GM10248 (cell line): ENCODE data around the gene EEF1A2.

Experiments
- CTCF ChIA-PET: fragments of 300-600 bp; sonication (Branson Sonifier 250); formaldehyde crosslinking; extraction: SDS; loops from one replicate; lab custom pipeline; 2021; ENCODE audit warnings: antibody characterized with exemption; lab: Yijun Ruan, JAX
- POLR2A ChIA-PET: fragments of 350-650 bp; sonication (Branson Sonifier 250); formaldehyde crosslinking; extraction: SDS; loops from one replicate; lab custom pipeline; 2020; ENCODE audit warnings: antibody characterized with exemption; lab: Yijun Ruan, JAX
- DNase-seq: peaks from one replicate; pipeline ENCODE4 v3.0.0; 2012; ENCODE audit errors: extremely low spot score
- CTCF ChIP-seq: IDR thresholded peaks from 2 replicates; pipeline ENCODE4 v1.5.1; 2012; ENCODE audit warnings: mild to moderate bottlenecking, low read depth; ENCODE audit errors: extremely low read depth, missing control alignments, control extremely low read depth

Gene EEF1A2

DNA sequence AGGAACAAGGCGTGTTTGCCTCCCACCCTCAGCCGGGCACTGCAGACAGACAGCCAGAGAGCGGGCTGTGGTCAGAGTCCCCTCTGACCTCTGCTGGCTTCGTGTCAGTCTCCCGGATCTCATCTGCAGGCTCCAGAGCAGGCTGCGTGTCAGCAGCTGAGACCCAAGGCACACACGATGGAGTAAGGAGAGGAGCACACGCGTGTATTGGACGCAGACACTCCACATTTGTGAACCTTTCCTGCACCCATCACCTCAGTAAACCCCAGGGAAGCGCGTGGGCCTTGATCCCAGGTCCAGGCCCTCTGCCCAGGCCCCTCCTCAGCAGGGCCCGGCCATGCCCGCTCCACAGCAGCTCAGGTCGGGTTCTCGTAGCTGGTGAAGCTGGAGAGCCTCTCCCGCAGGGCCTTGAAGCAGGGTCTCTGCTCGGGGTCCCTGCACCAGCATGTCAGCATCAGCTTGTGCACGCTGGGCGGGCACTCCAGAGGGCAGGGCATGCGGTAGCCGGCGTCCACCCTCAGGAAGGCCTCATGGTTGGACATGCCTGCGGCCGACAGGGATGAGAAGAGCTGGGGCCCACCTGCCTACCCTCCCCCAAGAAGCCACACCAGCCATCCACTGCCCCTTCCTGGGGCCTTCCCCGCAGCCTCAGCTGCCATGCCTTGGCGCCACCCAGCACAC is 30.4 kb upstream of the EEF1A2 start:
- TF ChIP-seq CTCF = no peak
- no peak for DNase-seq
- POLR2A ChIA-PET = interaction anchor here (0.5 kb wide), 1 partner anchor 262 kb away, joined by 3 read pairs; no protein-coding TSS in a partner anchor
- CTCF ChIA-PET = interaction anchor here (1.3 to 3.3 kb wide), 3 partner anchors 8 to 335 kb away, joined by 3 to 17 read pairs (median 4); partner anchors contain the start of genes PPDPF, PTK6 and TPD52L2

DNA sequence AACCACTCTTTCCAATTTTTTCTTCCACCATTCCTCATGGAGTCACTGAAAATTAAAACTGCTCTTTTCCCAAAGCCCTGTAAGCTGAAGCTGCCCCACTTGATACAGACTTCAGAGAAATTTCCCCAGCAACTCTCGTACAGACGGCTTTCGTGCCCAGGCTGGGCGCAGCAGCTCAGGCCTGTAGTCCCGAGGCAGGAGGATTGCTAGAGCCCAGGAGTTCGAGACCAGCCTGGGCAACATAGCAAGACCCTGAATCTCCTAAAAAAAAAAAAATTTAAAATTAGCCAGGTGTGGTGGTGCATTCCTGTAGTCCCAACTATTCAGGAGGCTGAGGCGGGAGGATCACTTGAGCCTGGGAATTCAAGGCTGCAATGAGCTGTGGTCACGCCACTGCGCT is 28.3 kb upstream of the EEF1A2 start:
- POLR2A ChIA-PET = interaction anchor here (0.6 to 0.8 kb wide), 2 partner anchors 24 to 242 kb away, joined by 3 read pairs; no protein-coding TSS in a partner anchor

DNA sequence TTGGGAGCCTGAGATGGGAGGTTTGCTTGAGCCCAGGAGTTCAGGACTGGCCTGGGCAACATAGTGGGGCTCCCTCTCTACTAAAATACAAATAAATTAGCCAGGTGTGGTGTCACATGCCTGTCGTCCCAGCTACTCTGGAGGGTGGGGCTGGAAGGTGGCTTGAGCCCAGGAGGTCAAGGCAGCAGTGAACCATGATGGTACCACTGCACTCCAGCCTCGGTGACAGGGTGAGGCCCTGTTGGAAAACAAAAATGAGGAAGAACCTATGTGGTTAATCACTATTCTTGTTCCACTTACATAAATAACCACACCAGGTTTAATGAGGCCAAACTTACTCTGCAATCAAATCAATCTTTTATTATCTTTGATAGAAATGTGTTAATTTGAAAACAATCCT is 27.1 kb upstream of the EEF1A2 start:
- CTCF ChIA-PET = interaction anchor here (6.0 kb wide), 1 partner anchor 12 kb away, joined by 35 read pairs; the partner anchor contains the start of gene PTK6
- POLR2A ChIA-PET = no interaction called here
- no peak for TF ChIP-seq CTCF
- no peak for DNase-seq

More for the DNA sequence above, 28.3 kb upstream of the EEF1A2 start:
- DNase-seq = no peak
- TF ChIP-seq CTCF = no peak
- CTCF ChIA-PET = interaction anchor here (3.3 kb wide), 1 partner anchor 11 kb away, joined by 17 read pairs; the partner anchor contains the start of gene PTK6

GRCh38 chr20:63525185-63525584 is 26.3 kb upstream of the EEF1A2 start:
- TF ChIP-seq CTCF = no peak
- POLR2A ChIA-PET = interaction anchor here (0.6 kb wide), 1 partner anchor 455 kb away, joined by 3 read pairs; the partner anchor contains the start of gene SAMD10
- no peak for DNase-seq
- CTCF ChIA-PET = interaction anchor here (6.0 kb wide), 1 partner anchor 13 kb away, joined by 35 read pairs; the partner anchor contains the start of gene PTK6

- POLR2A ChIA-PET = no interaction called here
- CTCF ChIA-PET = interaction anchor here (0.9 to 6.0 kb wide), 3 partner anchors 15 to 82 kb away, joined by 3 to 35 read pairs (median 5); partner anchors contain the start of gene PTK6
Measured at GRCh38 chr20:63522981-63523611, 24.2 kb upstream of the EEF1A2 start.

More at GRCh38 chr20:63522981-63523611, 24.2 kb upstream of the EEF1A2 start:
- DNase-seq = no peak
- TF ChIP-seq CTCF = no peak
